ENCODE results near the gene MAOA.
"Not testable (repeated sequence)": the region's sequence is repeated elsewhere in the genome, so short reads cannot be mapped to it uniquely, and the experiment has no call there.

The MAOA gene

DNA sequence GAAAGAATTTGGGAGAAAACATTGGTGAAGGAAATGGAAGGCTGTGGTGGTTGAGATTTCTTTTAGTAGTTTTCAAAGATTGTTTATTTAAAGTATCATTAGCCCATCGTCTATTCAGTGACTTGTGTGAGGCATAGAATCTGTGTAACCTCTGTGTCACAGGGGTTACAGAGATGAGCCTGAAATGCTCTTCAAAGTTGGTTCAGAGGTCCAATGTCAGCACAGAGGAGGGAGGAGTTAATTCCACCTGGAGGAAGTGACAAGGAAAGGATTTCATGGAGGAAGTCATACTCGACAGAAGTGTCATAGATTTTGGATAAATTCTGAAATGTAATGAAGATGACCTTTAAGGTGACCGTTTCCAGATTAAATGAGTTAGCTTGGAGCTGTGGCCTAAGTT, 8.2 kb downstream of the MAOA start:
- DNase-seq = no peak

DNA sequence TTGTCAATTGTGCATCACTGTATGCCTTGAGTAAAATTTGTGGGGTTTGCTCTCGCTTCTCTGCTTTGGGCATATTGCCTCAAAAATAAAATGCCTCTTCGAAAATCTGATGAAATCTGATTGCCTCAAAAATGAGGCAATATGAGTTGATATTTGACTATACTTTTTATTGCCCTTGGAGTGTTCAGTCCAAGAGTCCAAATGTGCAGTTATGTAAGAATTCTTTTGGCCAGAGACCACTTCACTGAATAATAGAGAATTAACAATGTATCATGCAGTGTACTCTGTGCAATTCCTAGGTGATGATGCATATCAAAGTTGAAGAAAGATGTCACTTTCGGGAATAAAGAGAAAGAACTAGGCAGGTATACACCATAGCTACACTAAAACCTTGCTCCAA, 8.6 kb downstream of the MAOA start:
- DNase-seq = no peak

DNA sequence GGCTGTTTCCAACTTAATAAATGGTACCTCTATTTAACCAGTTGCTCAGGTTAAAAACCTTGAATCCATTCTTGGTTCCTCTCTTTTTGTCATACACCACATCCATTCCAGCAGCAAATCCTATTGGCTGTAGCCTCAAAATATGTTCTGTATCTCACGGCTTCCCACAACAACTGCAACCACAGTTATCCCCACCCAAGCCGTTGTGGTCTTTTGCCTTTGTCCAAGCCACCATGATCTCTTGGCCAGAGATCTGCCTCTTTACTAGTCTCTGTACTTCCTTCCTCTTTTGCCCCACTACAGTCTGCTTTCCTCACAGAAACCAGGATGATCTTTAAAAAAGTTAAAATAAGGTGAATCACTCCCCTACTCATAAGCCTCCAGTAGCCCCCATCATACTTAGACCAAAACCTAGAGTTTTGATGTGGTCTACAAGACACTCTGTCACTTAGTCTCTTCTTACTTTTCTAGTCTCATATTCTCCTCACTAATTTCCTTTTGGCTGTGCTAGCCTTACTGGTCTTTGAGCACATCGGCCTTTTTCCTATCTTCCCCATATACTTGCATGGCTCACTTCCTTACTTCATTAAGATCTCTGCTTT, 10.3 kb downstream of the MAOA start:
- no peak for DNase-seq

DNA sequence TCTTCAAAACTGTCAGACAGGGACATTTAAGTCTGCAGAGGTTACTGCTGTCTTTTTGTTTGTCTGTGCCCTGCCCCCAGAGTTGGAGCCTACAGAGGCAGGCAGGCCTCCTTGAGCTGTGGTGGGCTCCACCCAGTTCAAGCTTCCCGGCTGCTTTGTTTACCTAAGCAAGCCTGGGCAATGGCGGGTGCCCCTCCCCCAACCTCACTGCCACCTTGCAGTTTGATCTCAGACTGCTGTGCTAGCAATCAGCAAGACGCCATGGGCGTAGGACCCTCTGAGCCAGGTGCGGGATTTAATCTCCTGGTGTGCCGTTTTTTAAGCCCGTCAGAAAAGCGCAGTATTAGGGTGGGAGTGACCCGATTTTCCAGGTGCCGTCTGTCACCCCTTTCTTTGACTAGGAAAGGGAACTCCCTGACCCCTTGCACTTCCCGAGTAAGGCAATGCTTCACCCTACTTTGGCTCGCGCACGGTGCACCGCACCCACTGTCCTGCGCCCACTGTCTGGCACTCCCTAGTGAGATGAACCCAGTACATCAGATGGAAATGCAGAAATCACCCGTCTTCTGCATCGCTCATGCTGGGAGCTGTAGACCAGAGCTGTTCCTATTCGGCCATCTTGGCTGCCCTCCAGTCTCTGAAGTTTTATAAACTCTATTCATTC, 20.0 kb downstream of the MAOA start:
- DNase-seq = not testable (repeated sequence)

DNA sequence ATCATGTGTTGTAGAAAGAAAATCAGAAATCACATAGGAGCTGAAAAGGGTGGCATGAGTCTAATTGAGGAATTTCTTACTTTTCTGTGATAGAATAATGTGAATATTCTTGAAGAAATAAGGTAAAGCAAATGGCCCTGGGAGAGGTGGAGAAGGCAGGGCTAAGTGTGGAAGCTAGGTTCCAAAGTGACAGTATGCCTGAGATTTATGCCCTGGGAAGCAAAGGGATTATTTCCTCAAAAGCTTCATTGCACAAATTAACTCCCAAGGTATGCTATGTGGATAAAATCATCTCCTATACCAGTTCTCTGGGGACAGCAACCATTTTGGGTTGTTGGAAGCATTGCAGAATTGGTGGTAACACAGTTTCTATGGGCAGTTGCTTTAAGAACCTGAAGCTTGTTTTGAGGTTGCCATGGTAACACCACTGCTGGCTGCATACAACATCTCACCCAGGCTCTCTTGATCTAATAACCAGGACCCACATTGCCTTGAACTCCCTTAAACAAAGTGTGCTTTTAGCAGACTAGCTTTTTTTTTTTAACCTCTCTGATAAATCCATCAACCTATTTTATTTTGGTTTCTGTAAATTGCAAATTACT, 21.0 kb downstream of the MAOA start:
- DNase-seq = peak; percentile 35

DNA sequence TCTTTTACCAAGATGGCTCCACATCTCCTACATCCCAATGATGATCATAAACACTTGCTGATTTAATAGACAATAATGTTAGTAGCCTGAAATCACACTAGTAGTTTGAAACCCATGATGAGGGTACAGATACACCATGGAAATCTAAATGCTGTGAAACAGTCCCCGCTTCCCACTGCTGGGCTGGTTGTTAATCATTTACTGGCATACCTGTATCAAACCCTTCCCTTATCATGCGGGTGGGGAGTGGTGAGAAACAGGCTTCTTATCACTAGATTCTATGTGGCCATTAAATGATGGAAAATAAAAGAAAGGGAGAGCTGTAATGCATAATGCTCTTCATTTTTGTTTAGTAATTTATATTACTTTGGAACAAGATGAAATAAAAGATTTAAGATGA, 21.9 kb downstream of the MAOA start:
- DNase-seq = no peak

DNA sequence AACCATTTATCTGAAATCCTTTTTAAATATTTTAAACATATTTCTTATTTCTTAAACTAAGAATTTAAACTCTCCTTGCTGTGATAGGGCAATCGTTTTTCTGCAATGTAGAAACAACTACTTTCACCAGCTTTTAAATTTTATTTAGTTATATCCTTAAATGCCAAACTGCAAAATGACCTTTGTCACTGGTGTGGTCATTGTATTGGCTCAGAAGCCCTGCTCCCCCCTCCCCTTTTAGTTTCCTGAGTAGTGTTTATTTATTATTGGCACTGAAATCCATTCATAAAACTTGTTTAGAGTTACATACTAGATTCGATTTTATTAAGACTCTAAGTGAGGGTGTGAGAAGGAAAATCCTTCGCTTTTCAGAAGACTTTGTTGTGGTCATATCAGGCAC, 23.0 kb downstream of the MAOA start:
- DNase-seq = no peak

DNA sequence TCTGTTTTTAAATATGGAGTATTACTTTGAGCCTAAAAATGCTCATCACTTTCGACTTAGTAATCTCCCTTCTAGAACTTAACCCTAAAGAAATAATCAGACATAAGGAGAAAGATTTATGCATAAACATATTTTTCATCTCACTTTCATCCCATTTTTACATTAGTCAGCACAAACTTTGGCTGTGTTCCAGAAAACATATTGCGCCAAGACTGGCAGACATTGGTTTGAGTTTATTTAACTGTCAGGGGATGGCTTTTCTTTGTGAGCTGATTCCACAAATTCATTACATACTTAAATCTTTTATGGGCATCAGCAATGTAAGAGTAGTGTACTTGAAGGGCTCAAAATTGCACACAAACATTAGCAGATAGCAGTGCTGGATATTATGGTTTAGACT, 23.7 kb downstream of the MAOA start:
- DNase-seq = no peak

DNA sequence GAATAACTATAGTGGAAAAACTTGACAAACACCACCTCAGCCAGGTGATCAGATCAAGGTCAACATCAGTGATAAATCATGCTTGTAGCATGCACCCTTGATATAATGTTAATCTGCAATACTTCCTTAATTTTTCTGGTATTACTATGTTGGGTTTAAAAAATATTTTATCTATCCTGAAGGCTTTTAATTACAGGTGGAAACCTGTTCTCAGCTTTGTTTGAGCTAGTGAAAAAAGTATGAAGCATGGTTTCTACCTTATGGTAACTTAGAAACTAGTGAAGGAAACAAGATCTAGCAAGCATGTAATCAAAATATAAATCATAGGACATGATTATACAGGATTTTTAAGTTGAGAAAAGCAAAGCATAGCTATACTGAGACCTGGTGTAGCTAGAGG, 26.6 kb downstream of the MAOA start:
- DNase-seq = no peak

DNA sequence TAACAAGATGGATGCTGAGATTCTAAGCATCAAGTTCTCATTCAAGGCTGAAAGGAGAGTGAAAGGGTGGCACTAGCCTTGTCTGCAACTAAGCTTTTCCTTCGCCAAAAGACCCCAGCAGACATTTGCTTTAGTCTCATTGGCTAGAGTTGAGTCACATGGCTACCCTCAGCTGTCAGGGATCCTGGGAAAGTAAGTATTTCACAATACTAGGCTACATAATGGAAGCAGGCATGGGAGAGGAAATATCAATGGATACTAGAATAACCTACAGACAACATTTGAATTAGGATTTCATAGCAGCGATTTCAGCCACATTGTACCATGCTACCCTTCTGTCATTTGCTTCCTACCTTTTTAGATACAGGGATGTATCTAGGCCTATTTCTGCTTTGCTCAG, 29.1 kb downstream of the MAOA start:
- no peak for DNase-seq

DNA sequence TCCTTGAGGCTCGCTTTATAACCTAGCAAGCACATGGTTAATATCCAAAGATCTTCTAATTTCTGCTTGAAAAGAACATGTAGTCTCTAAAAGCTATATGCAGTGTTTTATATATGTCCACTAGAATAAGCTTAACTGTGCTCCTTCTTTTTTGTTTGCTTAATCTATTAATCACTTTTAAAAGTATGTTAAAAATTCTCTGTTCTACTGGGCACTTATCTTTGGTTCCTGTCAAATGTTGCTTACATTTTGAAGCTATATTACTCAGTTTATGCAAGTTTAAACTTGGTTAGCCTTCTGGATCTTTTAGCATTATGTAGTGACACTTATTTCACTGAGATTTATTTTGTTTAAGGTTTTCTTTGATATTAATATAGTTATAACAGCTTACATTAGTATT, 32.5 kb downstream of the MAOA start:
- DNase-seq = no peak

DNA sequence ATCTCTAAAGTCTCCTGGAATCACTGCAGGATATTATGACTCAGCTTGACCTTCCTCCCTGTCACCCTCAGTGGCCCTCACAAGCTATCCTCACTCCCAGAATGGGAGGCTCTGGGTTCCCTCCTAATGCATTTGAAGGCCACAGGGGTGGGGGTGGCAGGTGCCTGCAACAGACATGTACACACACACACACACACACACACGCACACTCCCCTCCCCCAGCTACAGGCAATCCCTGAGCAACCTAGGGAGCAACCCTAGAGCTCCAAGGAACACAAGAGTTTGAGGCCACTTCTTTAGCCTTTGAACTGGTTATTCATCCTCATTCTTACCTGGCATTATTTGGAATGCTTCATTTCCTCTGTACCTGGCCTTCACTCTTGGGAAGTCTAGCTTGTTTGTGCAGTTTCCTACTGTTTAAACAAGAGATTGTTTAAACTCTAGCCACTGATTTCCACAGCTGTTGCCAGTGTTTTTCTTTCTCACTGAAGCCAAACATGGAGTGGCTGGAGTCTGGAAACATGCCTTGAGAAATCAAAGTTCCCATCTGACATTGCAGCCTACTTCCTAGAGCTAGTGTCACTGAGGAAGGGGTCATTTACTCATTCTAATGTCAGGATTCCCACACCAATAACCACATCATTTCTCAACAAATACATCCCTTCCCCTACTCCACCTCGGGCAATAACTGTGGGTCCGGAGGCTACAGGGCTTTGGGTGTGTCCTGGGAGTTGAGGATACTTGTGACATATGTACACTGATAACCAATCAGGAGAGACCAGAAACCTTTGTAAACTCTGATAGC, 37.7 kb downstream of the MAOA start:
- no peak for DNase-seq

DNA sequence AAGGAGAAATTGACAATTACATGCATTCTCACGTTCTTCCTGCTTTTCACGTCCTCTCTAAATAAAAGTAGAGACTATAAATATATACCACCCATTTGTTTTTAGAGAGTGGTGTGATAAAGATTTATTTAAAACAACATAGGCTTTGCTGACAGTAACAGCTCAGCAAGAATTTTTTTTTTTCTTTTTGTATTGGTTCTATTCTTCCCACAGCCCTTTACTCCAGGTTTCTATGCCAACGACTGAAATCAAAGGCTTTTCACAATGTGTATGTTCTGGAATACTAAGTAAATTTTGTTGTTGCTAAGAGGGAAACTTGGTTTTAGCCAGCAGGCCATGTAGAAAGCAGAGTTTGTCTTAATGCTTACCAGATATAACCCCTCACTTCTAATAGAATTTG, 43.4 kb downstream of the MAOA start:
- no peak for DNase-seq

DNA sequence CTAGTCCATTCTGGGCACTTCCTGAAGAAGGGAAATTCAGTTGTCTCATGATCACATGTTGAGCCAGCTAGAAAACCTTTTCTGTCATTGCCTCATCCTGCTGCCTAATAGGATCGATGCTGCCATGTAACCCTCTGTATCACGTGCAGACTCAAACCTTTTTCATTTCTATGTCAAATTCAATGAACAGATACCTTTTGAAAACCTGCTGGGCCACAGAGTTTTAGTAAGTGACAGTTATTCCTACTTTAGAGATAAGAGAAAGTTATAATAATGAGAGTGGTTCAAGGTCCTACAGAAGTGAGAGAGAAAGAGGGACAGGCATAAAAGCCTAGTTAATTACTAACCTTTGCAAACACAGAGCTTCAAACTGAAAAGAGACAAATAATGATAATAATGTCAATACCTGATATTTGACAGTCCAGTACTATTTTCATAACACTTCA, 46.0 kb downstream of the MAOA start:
- no peak for DNase-seq

DNA sequence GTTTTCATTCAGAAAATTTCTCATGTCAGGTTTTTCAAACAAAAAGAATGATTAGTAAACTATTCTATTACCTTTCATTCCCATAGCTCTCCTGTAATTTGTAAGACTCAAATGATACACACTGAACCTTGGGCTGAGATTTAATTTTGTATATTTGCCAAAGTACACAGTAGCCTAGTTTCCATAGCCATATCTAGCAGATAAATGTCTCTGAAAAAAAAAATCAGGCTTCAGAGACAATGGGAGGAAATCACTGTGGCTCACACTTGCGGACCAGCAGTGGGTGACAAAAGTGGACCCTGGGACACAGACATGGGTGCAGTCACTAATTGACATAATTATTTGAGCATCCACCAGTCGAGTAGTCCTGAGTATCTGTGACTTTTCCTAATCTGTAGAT, 46.6 kb downstream of the MAOA start:
- no peak for DNase-seq

DNA sequence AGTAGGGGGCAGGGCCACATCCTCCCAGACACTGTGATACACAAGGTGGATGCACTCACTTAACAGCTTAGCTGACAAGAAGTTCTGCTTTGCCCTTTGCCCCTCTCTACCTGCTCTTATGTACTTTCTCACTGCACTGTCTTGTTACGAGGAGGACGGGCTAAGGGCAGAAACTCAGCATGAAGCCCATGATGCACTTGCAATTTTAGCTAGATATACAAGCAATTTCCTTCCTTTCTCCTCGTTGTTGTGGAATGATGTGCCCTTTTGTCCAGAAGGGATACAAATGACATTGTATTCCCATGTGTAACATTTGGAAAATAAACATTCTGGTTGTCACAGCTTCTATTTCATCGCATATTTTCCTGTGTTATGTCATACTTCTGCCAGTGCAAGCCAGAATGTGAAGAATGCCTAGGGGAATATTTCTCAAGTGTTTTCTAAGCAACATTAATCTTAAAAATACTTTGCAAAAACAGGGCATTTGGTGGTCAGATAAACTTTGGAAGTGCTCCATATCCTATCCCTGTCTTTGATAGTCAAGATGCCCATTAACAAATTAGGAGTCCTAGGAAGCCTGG, 47.2 kb downstream of the MAOA start:
- DNase-seq = no peak

DNA sequence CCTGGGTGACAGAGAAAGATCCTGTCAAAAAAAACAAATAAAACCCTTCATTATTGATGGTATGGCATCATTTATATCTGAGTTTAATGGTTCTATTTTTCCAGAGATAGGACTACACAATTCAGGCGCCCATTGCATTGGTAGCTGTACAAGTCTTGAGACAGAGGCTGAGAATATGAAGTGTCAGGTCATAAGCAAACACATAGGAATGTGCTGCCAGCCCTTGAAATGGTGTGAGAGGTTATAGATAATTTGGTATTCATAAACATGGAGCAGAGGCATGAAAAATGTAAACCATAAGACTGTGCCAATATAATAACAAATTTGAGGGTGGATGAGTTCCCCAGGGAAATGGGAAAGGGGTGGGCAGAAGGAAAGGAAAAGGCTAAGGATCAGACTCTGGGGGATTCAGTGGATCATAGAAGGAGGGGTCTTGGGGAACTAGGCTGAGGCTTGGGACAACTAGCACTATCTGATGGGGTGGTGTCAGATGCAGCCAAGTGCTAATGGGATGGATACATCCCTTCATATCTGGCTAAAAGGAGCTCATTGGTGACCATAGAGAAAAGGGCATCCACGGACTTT, 50.8 kb downstream of the MAOA start:
- DNase-seq = no peak

DNA sequence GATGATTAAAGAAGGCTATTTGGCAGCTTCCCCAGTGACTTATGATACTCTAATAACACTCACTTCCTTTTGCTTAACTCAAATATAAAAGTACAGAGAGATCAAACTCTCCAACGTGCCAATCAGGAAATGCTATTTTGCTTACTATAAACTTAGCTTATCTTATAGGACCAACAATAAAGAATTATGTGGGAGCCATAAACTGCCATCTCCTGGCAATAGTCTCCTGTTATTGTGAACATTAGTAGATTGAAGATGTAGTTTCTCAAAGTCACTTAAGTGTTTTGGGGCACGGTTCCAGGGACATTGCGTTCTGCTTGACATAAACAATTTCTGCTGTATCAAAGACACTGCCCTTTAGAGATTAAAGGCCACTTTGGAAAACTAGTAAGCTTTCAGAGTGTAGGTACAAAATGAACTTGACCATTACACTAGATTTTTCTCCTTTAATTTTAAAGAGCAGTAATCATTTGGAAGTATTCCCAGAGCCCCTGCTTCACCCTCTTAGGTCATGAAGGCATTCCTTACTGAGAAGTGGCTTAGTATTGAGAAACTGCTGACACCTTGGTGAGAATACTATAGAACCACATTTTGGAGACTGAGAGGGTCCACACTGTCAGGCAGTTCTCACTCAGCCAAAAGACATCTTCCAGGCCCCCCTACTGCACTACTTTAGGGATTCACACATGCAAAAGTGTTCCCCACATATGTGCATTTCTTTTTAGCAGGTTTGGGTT, 51.9 kb downstream of the MAOA start:
- DNase-seq = no peak

DNA sequence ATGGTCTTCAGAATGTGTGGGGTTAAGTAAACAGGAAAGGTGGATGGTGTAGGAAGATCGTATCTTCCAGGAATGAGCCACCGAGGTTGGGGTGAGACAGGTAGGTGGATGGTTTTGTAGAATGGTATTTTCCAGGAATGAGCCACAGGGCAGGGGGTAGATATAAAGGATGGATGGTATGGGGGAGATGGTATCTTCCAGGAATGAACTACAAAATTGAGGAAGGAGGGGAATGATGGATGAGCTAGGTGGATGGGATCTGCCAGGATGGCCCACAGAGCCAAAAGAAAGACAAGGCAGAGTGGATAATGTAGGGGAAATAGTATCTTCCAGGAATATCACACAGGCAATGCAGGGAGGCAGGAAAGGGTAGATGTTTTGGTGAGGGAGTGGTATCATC, 60.0 kb downstream of the MAOA start:
- DNase-seq = no peak

DNA sequence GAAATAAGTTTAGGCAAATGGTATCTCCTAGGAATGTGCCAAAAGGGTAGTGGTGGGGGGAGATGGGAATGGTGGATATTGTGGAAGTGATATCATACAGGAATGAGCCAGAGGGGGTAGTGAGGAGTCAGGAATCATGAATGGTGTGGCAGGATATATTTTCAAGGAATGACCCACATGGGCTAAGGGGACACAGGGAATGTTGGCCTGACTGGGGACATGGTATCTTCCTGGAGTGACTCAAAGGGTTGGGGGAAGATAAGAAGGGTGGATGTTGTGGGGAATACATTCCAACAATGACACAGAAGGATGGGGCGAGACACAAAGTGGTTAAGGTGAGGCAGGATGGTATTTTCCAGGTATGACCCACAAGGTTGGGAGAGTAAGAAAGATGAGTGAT, 60.6 kb downstream of the MAOA start:
- no peak for DNase-seq

DNA sequence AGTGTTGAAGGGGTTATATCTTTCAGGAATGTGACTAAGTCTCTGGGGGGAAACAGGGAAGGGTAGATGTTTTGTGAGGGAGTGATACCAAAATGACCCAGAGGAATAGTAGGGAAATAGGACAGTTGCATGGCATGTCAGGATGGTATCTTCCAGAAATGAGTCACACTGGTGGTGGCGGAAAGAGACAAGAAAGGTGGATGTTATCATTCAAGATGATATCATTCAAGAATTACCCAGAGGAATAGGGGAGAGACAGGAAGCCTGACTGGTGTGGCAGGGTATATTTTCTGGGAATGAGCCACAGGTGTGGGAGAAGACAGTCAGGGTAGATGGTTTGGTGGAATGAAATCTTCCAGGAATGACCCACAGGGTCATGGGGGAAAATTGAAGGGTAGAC, 61.1 kb downstream of the MAOA start:
- DNase-seq = no peak

DNA sequence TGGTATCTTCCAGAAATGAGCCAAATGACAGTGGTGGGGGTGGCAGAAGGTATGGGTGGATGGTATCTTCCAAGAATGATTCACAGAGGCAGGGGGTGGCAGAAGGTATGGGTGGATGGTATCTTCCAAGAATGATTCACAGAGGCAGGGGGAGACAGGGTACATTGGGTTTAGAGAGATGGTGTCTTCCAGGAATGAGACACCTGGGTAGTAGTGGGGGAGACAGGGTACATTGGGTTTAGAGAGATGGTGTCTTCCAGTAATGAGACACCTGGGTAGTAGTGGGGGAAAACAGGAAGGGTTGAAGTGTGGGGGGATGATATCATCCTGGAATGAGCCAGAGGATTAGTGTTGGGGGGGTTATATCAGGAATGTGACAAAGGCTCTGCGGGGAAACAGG, 62.0 kb downstream of the MAOA start:
- DNase-seq = no peak

All from CD4-positive, alpha-beta T cell treated with Interleukin-10 for 1 hour (primary cell).